Hair follicle dermal papilla cell (primary cell): Measurements from ENCODE around the gene SPINT2. TPM values are rescaled to one million over a fixed set of nuclear protein-coding genes. Genes with fewer than 3 reads are reported as not detected.

Experiments used
- small RNA-seq: library from RNA; depleted of rRNA; stranded (forward); fragments of <200 nt; gene quantifications from one replicate; pipeline ENCODE3, GENCODE V24; 2012
- total RNA-seq: library from RNA; depleted of rRNA; stranded (reverse); fragments of >200 nt; gene quantifications from 2 replicates; pipeline ENCODE4 v1.2.3, GENCODE V29; 2012

Gene SPINT2, protein sequence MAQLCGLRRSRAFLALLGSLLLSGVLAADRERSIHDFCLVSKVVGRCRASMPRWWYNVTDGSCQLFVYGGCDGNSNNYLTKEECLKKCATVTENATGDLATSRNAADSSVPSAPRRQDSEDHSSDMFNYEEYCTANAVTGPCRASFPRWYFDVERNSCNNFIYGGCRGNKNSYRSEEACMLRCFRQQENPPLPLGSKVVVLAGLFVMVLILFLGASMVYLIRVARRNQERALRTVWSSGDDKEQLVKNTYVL
- total RNA-seq, result 15.8 and 16.1 TPM in 2 replicates

GRCh38 chr19:38264486-38265212 lies at the start of gene SPINT2:
SPINT2 (plus strand) TSS chr19:38264573; CDS start chr19:38264893, 320 bp downstream.

DNA sequence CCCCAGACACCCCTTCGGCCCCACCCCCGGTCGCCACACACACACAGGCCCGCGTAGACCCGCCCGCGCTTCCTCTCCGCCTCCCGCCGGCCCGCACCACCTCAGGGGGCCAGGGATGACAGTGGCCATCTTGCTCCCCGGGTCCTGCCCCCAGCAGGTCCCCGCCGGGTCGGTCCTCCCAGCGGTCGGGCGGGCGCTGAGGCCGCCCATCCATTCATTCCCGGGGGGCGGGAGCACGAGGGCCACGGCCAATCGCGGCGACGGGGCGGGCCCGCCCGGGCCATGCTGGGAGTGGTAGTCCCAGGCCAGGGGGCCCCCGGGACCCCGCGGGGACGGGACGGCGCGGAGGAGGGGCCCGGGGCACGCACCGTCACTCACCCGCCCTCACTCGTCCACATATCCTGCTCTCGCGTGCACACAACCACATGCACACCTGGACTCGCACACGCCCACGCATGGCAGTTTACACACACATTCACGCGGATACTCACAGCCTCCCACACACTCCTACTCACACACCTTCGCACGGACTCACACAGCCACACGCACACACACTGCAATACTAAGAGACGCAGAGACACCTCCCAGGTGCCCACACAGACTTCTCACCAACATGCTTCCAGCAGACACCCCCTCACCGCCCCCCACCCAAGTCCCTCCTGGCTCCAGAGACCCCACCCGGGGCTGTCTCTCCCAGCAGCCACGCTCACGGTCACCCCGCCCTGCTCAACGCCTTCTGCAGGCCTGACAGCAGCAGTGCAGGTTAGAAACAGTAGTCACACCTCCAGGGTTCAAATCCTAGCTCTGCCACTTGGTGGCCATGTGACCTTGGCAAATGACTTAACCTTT lies 40.1 kb upstream of the SPINT2 start, which contains the start of gene DPF1:
TSS of gene DPF1 (minus strand) at position 209 of the 849 bp plus-strand sequence. CDS start at position 129, 80 bp downstream.

GRCh38 chr19:38303517-38304351 lies 39.4 kb downstream of the SPINT2 start, which contains the start of gene C19orf33:
C19orf33 (plus strand) TSS chr19:38304251; CDS start chr19:38304262, 11 bp downstream.

DNA sequence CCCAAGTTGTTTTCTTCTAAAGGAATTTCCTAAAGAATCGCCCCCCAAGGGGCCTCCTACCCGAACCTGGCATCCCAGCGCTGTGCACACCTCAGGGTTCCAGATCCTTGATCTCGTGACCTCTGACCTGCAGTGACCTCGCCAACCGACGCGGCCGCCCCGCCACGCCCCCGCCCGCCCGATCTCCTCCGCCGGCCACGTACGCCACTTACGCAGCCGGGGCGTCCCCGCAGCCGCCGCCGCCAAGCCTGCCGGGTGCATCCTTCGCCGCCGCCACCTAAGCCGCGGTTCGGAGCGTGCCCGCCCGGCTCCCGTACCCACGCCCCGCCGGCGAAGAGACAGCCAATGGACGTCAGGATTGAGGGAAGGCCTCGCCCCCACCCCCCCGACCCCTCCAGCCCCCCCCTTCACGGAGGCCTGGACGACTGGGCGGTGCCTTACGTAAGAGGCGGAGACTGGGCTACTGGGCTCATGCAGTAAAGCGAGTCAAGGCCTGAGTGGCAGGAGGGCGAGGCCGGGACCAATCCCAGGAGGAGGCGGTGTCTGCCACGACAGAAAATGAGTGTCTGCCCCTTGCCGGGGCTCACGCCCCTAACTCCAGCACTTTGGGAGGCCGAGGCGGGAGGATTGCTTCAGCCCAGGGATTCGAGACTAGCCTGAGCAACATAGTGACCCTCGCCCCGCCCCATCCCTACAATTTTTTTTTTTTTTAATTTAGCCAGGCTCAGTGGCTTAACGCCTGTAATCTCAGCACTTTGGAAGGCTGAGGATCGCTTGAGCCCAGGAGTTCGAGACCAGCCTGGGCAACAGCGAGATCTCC lies 51.5 kb downstream of the SPINT2 start, which contains the start of gene YIF1B:
TSS of gene YIF1B (minus strand) at position 291 of the 820 bp plus-strand sequence. CDS start at position 261, 30 bp downstream.

DNA sequence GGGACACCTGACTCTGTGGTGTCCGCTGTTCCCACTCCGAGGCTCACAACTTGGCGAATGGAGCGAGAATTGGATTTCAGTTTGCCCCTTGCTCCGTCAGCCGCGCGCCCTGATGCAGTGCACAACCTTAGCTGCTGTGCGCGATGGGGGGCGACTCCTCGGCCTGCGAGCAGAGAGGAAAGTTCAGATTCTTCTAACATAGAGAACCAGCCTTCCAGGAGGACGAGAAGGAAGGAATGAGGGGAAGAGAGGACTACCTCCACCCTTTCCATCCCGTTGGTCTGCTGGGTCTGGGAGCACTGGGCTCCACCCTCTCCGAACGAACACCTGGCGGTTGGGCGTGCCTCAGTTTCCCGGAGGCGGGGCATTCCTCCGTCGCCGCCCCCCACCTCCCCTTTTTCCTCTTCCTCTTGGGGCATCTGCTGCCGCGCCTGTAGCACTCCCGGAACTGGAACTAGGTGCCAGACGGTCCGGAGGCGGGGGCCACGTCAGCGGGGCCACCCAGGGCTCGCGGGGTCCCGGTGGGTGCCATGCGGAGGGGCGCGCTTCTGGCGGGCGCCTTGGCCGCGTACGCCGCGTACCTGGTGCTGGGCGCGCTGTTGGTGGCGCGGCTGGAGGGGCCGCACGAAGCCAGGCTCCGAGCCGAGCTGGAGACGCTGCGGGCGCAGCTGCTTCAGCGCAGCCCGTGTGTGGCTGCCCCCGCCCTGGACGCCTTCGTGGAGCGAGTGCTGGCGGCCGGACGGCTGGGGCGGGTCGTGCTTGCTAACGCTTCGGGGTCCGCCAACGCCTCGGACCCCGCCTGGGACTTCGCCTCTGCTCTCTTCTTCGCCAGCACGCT lies 55.3 kb downstream of the SPINT2 start, which contains the start of gene KCNK6:
TSS of gene KCNK6 (plus strand) at position 425 of the 838 bp plus-strand sequence. CDS start at position 531, 106 bp downstream.

Small RNA genes within 50 kb of the gene (small RNA-seq; reads per million reads assigned to genes)
- not detected for gene RF00019

Other genes with a start within 250 kb of the SPINT2 start
- 0.61 and 2.3 TPM in 2 replicates for gene DPF1, start 40.4 kb upstream of the SPINT2 start, total RNA-seq
- gene PPP1R14A, start 8.2 kb upstream of the SPINT2 start, total RNA-seq, result 3.5 and 6.7 TPM in 2 replicates
- not detected in 2 replicates for gene C19orf33, start 39.7 kb downstream of the SPINT2 start, total RNA-seq
- gene YIF1B, start 51.4 kb downstream of the SPINT2 start, total RNA-seq, result 65.1 and 69.1 TPM in 2 replicates
- gene KCNK6, start 55.3 kb downstream of the SPINT2 start, total RNA-seq, result 5.5 TPM in 2 replicates
- gene CATSPERG, start 71.3 kb downstream of the SPINT2 start, total RNA-seq, result 0.49 and 1.1 TPM in 2 replicates
- gene PSMD8, start 110.0 kb downstream of the SPINT2 start, total RNA-seq, result 233 and 276 TPM in 2 replicates
- gene GGN, start 123.5 kb downstream of the SPINT2 start, total RNA-seq, result 0.49 and 1.2 TPM in 2 replicates
- 1.5 and 2.1 TPM in 2 replicates for gene SPRED3, start 124.1 kb downstream of the SPINT2 start, total RNA-seq
- 11.2 and 11.9 TPM in 2 replicates for gene FAM98C, start 138.5 kb downstream of the SPINT2 start, total RNA-seq
- not detected in 2 replicates for gene RASGRP4, start 161.6 kb downstream of the SPINT2 start, total RNA-seq
- under 0.01 TPM in 2 replicates for gene RYR1, start 169.1 kb downstream of the SPINT2 start, total RNA-seq